ENCODE results near the gene KRTAP5-9.
"Not testable (repeated sequence)": the region's sequence is repeated elsewhere in the genome, so short reads cannot be mapped to it uniquely, and the experiment has no call there.

Gene KRTAP5-9

GRCh38 chr11:71580057-71581003 is 32.1 kb downstream of the KRTAP5-9 start:
- H3K4me3 ChIP-seq (ENCODE audit: low read length): no peak overlapping the region
- no peak for TF ChIP-seq ZNF274 (IDR thresholded peaks at IDR 0.05; ENCODE audit: low read depth, low read length)

- no peak for TF ChIP-seq ZNF274 (IDR thresholded peaks at IDR 0.05; ENCODE audit: low read depth, low read length)
- no peak overlapping the region for H3K4me3 ChIP-seq (ENCODE audit: low read length)
Measured at GRCh38 chr11:71581826-71582225, 33.6 kb downstream of the KRTAP5-9 start.

GRCh38 chr11:71582309-71582895 is 34.2 kb downstream of the KRTAP5-9 start, which contains the start of gene KRTAP5-11:
TSS of gene KRTAP5-11 (minus strand) at chr11:71582875. CDS start at chr11:71582837, 38 bp downstream.
- TF ChIP-seq ZNF274 (IDR thresholded peaks at IDR 0.05; ENCODE audit: low read depth, low read length): no peak
- H3K4me3 ChIP-seq (ENCODE audit: low read length): no peak within 1 kb of the TSS

GRCh38 chr11:71582969-71583368 is 34.7 kb downstream of the KRTAP5-9 start:
- H3K4me3 ChIP-seq (ENCODE audit: low read length): not testable (repeated sequence)

GRCh38 chr11:71585673-71586072 is 37.5 kb downstream of the KRTAP5-9 start:
- not testable (repeated sequence) for H3K4me3 ChIP-seq (ENCODE audit: low read length)

GRCh38 chr11:71588314-71588713 is 40.1 kb downstream of the KRTAP5-9 start:
- H3K4me3 ChIP-seq (ENCODE audit: low read length): not testable (repeated sequence)

GRCh38 chr11:71588822-71589545 is 40.8 kb downstream of the KRTAP5-9 start:
- not testable (repeated sequence) for H3K4me3 ChIP-seq (ENCODE audit: low read length)

- not testable (repeated sequence) for H3K4me3 ChIP-seq (ENCODE audit: low read length)
Measured at GRCh38 chr11:71589546-71589920, 41.3 kb downstream of the KRTAP5-9 start.

Measured in GM08714 (cell line).